OCI-LY1 (cell line): ENCODE measurements around the gene FRMD4A.

Experiments
- H2AFZ ChIP-seq: fragments of 200-600 bp; sonication (generic), shearing (Covaris generic); 2 replicates; pipeline ENCODE4 v1.6.0; 2014; ENCODE audit warnings: antibody characterized with exemption, mild to moderate bottlenecking, low read length
- H3F3A ChIP-seq: fragments of 200-600 bp; sonication (generic), shearing (Covaris generic); 2 replicates; pipeline ENCODE4 v1.6.0; 2014; ENCODE audit warnings: mild to moderate bottlenecking, antibody characterized with exemption, low read length, moderate library complexity; ENCODE audit not compliant: insufficient read depth
- H3K27ac ChIP-seq: fragments of 200-600 bp; sonication (generic); 2 replicates; pipeline ENCODE4 v1.5.1; 2014; ENCODE audit warnings: low read length, mixed run types, mild to moderate bottlenecking, low read depth; ENCODE audit not compliant: poor library complexity, severe bottlenecking
- H3K27me3 ChIP-seq: fragments of 200-600 bp; sonication (generic); 2 replicates; pipeline ENCODE4 v1.6.0; 2014; ENCODE audit warnings: antibody characterized with exemption, mild to moderate bottlenecking, low read length, moderate library complexity; ENCODE audit not compliant: insufficient read depth
- H3K36me3 ChIP-seq: fragments of 200-600 bp; sonication (generic); 2 replicates; pipeline ENCODE4 v1.6.1; 2014; ENCODE audit warnings: mild to moderate bottlenecking, antibody characterized with exemption, low read length, moderate library complexity, mixed read lengths; ENCODE audit not compliant: insufficient read depth
- H3K4me1 ChIP-seq: fragments of 200-600 bp; sonication (generic); 2 replicates; pipeline ENCODE4 v1.5.1; 2014; ENCODE audit warnings: mild to moderate bottlenecking, low read length, moderate library complexity; ENCODE audit not compliant: insufficient read depth, severe bottlenecking
- H3K4me2 ChIP-seq: fragments of 200-600 bp; sonication (generic), shearing (Covaris generic); 2 replicates; pipeline ENCODE4 v1.6.1; 2014; ENCODE audit warnings: low read length
- H3K4me3 ChIP-seq: fragments of 200-600 bp; sonication (generic); 2 replicates; pipeline ENCODE4 v1.5.1; 2014; ENCODE audit warnings: low read length, low read depth, mild to moderate bottlenecking, mixed read lengths; ENCODE audit not compliant: poor library complexity, severe bottlenecking
- H3K79me2 ChIP-seq: fragments of 200-600 bp; shearing (Covaris generic); 2 replicates; pipeline ENCODE4 v1.6.1; 2016; ENCODE audit warnings: mixed run types, low read length, mixed read lengths; ENCODE audit not compliant: insufficient read depth
- H3K9ac ChIP-seq: fragments of 200-600 bp; sonication (generic), shearing (Covaris generic); 2 replicates; pipeline ENCODE4 v1.6.1; 2014; ENCODE audit warnings: mild to moderate bottlenecking, low read length, mixed read lengths
- H3K9me2 ChIP-seq: fragments of 200-600 bp; sonication (generic), shearing (Covaris generic); 2 replicates; pipeline ENCODE4 v1.6.1; 2014; ENCODE audit warnings: low read depth, mild to moderate bottlenecking, low read length, mixed read lengths
- H3K9me3 ChIP-seq: fragments of 200-600 bp; shearing (Covaris generic); 2 replicates; pipeline ENCODE4 v1.6.1; 2014; ENCODE audit warnings: low read length, mixed read lengths
- H4K20me1 ChIP-seq: fragments of 200-600 bp; sonication (generic), shearing (Covaris generic); 2 replicates; pipeline ENCODE4 v1.6.0; 2016; ENCODE audit warnings: mild to moderate bottlenecking, low read length; ENCODE audit not compliant: insufficient read depth
- CTCF ChIP-seq: fragments of 200-600 bp; sonication (generic), shearing (Covaris generic); IDR thresholded peaks from 2 replicates; pipeline ENCODE4 v1.5.1; 2017; ENCODE audit warnings: mild to moderate bottlenecking, antibody characterized with exemption, low read length, moderate library complexity, mixed read lengths
- EZH2 ChIP-seq: fragments of 200-600 bp; sonication (generic), shearing (Covaris generic); IDR thresholded peaks from 2 replicates; pipeline ENCODE4 v1.8.0; 2017; ENCODE audit warnings: borderline replicate concordance, mixed run types, mild to moderate bottlenecking, antibody characterized with exemption, low read length, moderate library complexity, mixed read lengths

The FRMD4A gene

GRCh38 chr10:13633689-13634088, 697.0 kb downstream of the FRMD4A start:
- TF ChIP-seq EZH2 (no peak), CTCF (no peak)
- H3K4me3 ChIP-seq: no peak overlapping the region
- no peak overlapping the region for H3K4me2 ChIP-seq
- H3K79me2 ChIP-seq: no peaks in the 10 kb centered on the region
- peaks cover 10% of the 10 kb centered on the region for H3K4me1 ChIP-seq
- H3K36me3 ChIP-seq: peaks cover 10% of the 10 kb centered on the region; the same call in 1 of the 2 replicates
- no peak overlapping the region for H3K27ac ChIP-seq
- H3K27me3 ChIP-seq: no peaks in the 10 kb centered on the region
- H3K9me2 ChIP-seq: no peaks in the 10 kb centered on the region
- no peaks in the 10 kb centered on the region for H4K20me1 ChIP-seq
- no peaks in the 10 kb centered on the region for H3F3A ChIP-seq
- H3K9ac ChIP-seq: no peak overlapping the region
- H2AFZ ChIP-seq: no peak overlapping the region
- no peaks in the 10 kb centered on the region for H3K9me3 ChIP-seq

GRCh38 chr10:13632884-13633440, 697.8 kb downstream of the FRMD4A start:
- no peak overlapping the region for H3K4me2 ChIP-seq

GRCh38 chr10:13632440-13632839, 698.3 kb downstream of the FRMD4A start:
- Histone ChIP-seq H3K4me1 (peaks cover 10% of the 10 kb centered on the region), H3K36me3 (peaks cover 9% of the 10 kb centered on the region; the same call in 1 of the 2 replicates), H2AFZ (no peak overlapping the region), H3K79me2 (no peaks in the 10 kb centered on the region), H3K4me2 (no peak overlapping the region), H3K9me2 (no peaks in the 10 kb centered on the region), H3K9me3 (no peaks in the 10 kb centered on the region), H3K9ac (no peak overlapping the region), H3K4me3 (no peak overlapping the region), H3K27ac (no peak overlapping the region), H3F3A (no peaks in the 10 kb centered on the region), H4K20me1 (no peaks in the 10 kb centered on the region), H3K27me3 (no peaks in the 10 kb centered on the region)
- TF ChIP-seq CTCF (no peak), EZH2 (no peak)

More at GRCh38 chr10:13632884-13633440, 697.8 kb downstream of the FRMD4A start:
- no peak overlapping the region for H2AFZ ChIP-seq
- H3F3A ChIP-seq: no peaks in the 10 kb centered on the region
- no peaks in the 10 kb centered on the region for H3K27me3 ChIP-seq
- peaks cover 9% of the 10 kb centered on the region; the same call in 1 of the 2 replicates for H3K36me3 ChIP-seq
- TF ChIP-seq EZH2 (no peak), CTCF (no peak)
- H3K9me3 ChIP-seq: no peaks in the 10 kb centered on the region
- no peaks in the 10 kb centered on the region for H4K20me1 ChIP-seq
- H3K9me2 ChIP-seq: no peaks in the 10 kb centered on the region
- H3K79me2 ChIP-seq: no peaks in the 10 kb centered on the region
- H3K27ac ChIP-seq: no peak overlapping the region
- H3K4me1 ChIP-seq: peaks cover 10% of the 10 kb centered on the region
- H3K4me3 ChIP-seq: no peak overlapping the region
- no peak overlapping the region for H3K9ac ChIP-seq
